Measurements from ENCODE around the gene NUBPL.
A peak's percentile ranks its signal among the peaks of the same experiment; 100 is the strongest.
"Not testable (repeated sequence)": the region's sequence is repeated elsewhere in the genome, so short reads cannot be mapped to it uniquely, and the experiment has no call there.

NUBPL gene

DNA sequence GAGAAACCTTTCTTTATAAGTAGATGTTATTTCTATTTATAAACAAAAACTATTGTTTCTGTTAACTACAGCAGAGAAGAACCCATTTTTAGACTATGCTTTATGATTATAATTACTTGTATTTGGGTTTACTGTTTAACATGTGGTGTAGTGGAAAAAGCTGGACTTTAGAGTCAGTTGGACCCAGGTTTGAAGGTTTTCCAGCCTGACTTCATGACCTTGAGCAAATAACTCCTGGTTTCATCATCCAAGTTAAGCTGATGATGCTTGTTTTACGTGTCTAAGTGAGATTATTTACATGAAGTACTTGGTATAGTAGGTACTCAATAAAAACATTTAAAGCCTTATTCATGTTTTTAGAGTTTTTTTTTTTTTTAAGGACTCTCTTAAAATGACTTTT, 294.1 kb downstream of the NUBPL start:
- no peak for DNase-seq (ENCODE audit: low read depth in 2 of 2)
- TF ChIP-seq, protein P1, sequence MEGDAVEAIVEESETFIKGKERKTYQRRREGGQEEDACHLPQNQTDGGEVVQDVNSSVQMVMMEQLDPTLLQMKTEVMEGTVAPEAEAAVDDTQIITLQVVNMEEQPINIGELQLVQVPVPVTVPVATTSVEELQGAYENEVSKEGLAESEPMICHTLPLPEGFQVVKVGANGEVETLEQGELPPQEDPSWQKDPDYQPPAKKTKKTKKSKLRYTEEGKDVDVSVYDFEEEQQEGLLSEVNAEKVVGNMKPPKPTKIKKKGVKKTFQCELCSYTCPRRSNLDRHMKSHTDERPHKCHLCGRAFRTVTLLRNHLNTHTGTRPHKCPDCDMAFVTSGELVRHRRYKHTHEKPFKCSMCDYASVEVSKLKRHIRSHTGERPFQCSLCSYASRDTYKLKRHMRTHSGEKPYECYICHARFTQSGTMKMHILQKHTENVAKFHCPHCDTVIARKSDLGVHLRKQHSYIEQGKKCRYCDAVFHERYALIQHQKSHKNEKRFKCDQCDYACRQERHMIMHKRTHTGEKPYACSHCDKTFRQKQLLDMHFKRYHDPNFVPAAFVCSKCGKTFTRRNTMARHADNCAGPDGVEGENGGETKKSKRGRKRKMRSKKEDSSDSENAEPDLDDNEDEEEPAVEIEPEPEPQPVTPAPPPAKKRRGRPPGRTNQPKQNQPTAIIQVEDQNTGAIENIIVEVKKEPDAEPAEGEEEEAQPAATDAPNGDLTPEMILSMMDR (IDR thresholded peaks at IDR 0.05; ENCODE audit: low read depth, low read length), result no peak
- H3K4me3 ChIP-seq (replicated peaks in 1 of 2; ENCODE audit: low read depth in 2 of 2, low read length in 2 of 2), result no peak overlapping the region

- H3K4me3 ChIP-seq (replicated peaks in 1 of 2; ENCODE audit: low read depth in 2 of 2, low read length in 2 of 2); DNase-seq (ENCODE audit: low read depth in 2 of 2): not testable (repeated sequence)
These were observed 294.8 kb downstream of the NUBPL start for GRCh38 chr14:31856003-31856402.

GRCh38 chr14:31858868-31859267, 297.7 kb downstream of the NUBPL start:
- DNase-seq (ENCODE audit: low read depth in 2 of 2), result peak; percentile 26 to 35
- no peak overlapping the region for H3K4me3 ChIP-seq (replicated peaks in 1 of 2; ENCODE audit: low read depth in 2 of 2, low read length in 2 of 2)
- TF ChIP-seq, protein P1 (IDR thresholded peaks at IDR 0.05; ENCODE audit: low read depth, low read length), result no peak

DNA sequence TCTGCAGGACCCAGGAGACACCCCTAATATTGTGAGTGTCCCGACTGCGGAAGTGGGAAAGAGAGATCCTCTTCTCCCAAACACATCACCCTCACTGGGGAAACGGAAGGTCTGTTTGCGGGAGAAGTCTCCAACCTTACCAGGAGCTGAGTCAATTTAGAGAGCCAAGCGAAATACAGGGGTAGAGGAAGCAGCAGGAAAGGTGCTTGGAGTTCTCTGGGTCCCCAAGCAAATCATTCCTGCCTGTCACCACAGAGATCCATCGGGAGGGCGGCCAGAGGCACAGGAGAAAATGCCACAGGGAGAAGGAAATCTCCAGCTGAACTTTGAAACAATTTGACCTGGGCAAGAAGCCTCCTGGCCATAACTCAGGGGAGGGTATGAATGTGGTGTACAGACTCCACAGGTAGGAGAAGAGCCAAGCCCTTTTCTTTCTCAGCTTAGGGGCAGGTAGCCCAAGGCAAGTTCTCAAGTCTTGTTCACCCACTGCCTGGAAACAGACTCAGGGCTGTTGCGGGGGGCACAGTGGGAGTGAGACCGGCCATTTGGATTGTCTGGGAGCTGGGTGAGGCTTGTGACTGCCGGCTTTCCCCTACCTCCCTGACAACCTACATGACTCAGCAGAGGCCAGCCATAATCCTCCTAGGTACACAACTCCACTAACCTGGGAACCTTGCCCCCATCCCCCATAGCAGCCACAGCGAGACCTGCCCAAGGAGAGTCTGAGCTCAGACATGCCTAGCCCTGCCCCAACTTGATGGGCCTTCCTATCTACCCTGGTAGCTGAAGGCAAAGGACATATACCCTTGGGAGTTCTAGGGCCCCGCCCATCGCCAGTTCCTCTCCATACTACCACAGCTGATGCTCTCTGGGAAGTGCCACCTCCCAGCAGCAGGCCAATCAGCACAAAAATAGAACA, 304.0 kb downstream of the NUBPL start:
- TF ChIP-seq, protein P1 (IDR thresholded peaks at IDR 0.05; ENCODE audit: low read depth, low read length), result no peak
- H3K4me3 ChIP-seq (replicated peaks in 1 of 2; ENCODE audit: low read depth in 2 of 2, low read length in 2 of 2), result no peak overlapping the region
- no peak for DNase-seq (ENCODE audit: low read depth in 2 of 2)

DNA sequence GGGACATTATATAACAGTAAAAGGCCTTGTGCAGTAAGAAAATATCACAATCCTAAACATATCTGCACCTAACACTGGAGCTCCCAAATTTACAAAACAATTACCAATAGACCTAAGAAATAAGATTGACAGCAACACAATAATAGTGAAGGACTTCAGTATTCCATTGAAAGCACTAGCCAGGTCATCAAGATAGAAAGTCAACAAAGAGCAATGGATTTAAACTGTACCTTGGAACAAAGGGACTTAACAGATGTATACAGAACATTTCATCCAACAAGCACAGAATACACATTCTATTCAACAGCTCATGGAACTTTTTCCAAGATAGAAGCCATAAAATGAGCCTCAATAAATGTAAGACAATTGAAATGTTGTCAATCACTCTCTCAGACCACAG, 306.4 kb downstream of the NUBPL start:
- no peak for DNase-seq (ENCODE audit: low read depth in 2 of 2)
- TF ChIP-seq, protein P1 (IDR thresholded peaks at IDR 0.05; ENCODE audit: low read depth, low read length), result no peak

DNA sequence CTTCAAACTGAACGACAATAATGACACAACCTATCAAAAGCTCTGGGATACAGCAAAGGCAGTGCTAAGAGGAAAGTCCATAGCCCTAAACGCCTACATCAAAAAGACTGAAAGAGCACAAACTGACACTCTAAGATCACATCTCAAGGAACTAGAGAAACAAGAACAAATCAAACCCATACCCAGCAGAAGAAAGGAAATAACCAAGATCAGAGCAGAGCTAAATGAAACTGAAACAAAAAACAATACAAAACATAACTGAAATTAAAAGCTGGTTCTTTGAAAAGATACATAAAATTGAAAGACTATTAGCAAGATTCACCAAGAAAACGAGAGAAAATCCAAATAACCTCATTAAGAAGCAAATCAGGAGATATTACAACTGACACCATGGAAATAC, 306.9 kb downstream of the NUBPL start:
- not testable (repeated sequence) for DNase-seq (ENCODE audit: low read depth in 2 of 2); H3K4me3 ChIP-seq (replicated peaks in 1 of 2; ENCODE audit: low read depth in 2 of 2, low read length in 2 of 2)

More for the DNA sequence above, 306.4 kb downstream of the NUBPL start:
- no peak overlapping the region for H3K4me3 ChIP-seq (replicated peaks in 1 of 2; ENCODE audit: low read depth in 2 of 2, low read length in 2 of 2)

GRCh38 chr14:31876741-31877140, 315.5 kb downstream of the NUBPL start:
- no peak overlapping the region for H3K4me3 ChIP-seq (replicated peaks in 1 of 2; ENCODE audit: low read depth in 2 of 2, low read length in 2 of 2)
- no peak for DNase-seq (ENCODE audit: low read depth in 2 of 2)
- TF ChIP-seq, protein P1 (IDR thresholded peaks at IDR 0.05; ENCODE audit: low read depth, low read length), result no peak
